Uterus (tissue), 4 donors: ENCODE data around the gene ABRAXAS1. TPM values are rescaled to one million over a fixed set of nuclear protein-coding genes. Genes with fewer than 3 reads are reported as not detected.

Experiments used
- DNase-seq, 2 donors: peaks; one replicate each; pipeline ENCODE4 v3.0.0-alpha.2; 2019 to 2020
- H3K27ac ChIP-seq, 2 donors: fragments of 200-600 bp; sonication (generic); 1 replicate in 1 of 2; 2 replicates in 1 of 2; pipeline ENCODE4 v1.5.1; 2016 to 2018
- H3K27me3 ChIP-seq, 2 donors: fragments of 200-600 bp; sonication (generic); one replicate each; pipeline ENCODE4 v1.5.1; 2018 to 2019; ENCODE audit warnings: control low read depth in 1 of 2
- H3K36me3 ChIP-seq, 2 donors: fragments of 200-600 bp; sonication (generic); one replicate each; pipeline ENCODE4 v1.5.1; 2019; ENCODE audit warnings: control low read depth in 1 of 2
- H3K4me1 ChIP-seq, 2 donors: fragments of 200-600 bp; sonication (generic); one replicate each; pipeline ENCODE4 v1.5.1; 2018 to 2019; ENCODE audit warnings: control low read depth in 1 of 2
- H3K4me3 ChIP-seq, 2 donors: fragments of 200-600 bp; sonication (generic); 1 replicate in 1 of 2; 2 replicates in 1 of 2; pipeline ENCODE4 v1.5.1; 2018 to 2019; ENCODE audit warnings: mild to moderate bottlenecking in 1 of 2
- H3K9me3 ChIP-seq, 2 donors: fragments of 200-600 bp; sonication (generic); one replicate each; pipeline ENCODE4 v1.5.1; 2019; ENCODE audit warnings: control low read depth in 1 of 2
- CTCF ChIP-seq, 4 experiments: fragments of 200-600 bp in 2 of 4; fragments of 450-650 bp in 2 of 4; sonication (generic) in 2 of 4; IDR thresholded peaks; one replicate each; pipeline ENCODE4 v1.5.1; 2016 to 2019; ENCODE audit warnings: antibody characterized with exemption in 4 of 4, mild to moderate bottlenecking in 2 of 4, moderate library complexity in 1 of 4
- POLR2A ChIP-seq, 2 donors: fragments of 450-650 bp; IDR thresholded peaks; one replicate each; pipeline ENCODE4 v1.6.1; 2016; ENCODE audit warnings: antibody characterized with exemption in 2 of 2, mild to moderate bottlenecking in 1 of 2, moderate library complexity in 1 of 2
- intact Hi-C: fragments of 100-400 bp; cut with DNase I; formaldehyde crosslinking; loops from one replicate; pipeline ENCODE4 v1.15.1; 2023; ENCODE audit warnings: low total_unique reads
- total RNA-seq, 4 donors: library from RNA; depleted of rRNA in 3 of 4; stranded (reverse); fragments of >200 nt in 3 of 4; gene quantifications; one replicate each; pipeline versions ENCODE4 v1.1.0 to v1.2.4, GENCODE V29; 2014 to 2023
- donor health status: DM: yes; HTN: yes; CAD: no.

Gene ABRAXAS1
- 10 to 100 TPM in 3 of 4 donors, 1 to 10 TPM in 1; 7.4 to 61.5 (median 29.3) TPM for total RNA-seq

DNA sequence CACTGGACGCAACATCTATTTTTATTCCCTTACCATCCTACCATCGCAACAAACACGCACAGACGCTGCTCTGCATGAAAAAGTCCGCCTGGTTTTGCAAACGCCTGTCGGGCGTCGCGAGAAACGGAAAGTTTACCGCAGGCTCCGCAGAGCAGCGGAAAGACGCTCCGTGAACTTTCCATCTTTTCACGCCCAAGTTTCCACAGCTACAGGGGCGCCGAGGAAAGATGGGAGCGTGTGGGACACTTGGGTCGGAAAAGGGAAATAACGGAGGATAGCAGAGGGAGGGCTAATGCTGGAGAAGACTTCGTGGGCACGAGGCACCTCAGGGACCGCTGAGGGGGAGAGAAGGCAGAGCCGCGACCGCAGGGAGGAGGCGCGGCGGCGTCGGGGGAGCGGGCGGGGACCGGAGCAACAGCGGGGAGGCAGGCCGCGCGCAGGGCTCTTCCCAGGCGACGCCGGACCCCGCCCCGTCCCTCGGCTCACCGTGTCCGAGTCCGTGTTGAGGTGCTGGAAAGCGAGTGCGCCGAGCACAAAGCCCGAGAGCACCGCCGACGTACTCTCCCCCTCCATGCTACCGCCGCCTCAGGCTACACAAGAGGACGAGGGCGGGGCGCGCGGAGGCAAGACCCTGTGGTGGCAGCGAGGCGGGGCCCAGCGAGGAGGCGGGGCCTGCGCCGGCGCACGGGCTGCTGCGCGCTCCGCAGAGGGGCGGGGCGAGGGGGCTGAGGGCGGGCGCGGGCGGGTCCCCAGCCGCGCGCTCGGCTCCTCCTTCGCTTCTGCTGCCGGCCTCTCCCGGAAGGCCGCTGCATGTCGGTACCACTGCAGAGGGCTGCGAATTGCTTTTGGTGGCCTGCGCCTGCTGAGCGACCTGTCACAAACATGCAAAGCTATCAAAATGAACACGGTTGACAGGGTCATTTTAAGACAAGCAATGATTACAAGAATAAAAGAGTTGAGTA lies at the start of gene ABRAXAS1:
Gene ABRAXAS1 (minus strand): TSS at position 601 of the 962 bp plus-strand sequence. CDS start 28 bp downstream, at position 573.
- peak in 1 of 4 experiments; percentile 10 for TF ChIP-seq CTCF (IDR thresholded peaks at IDR 0.05)
- TF ChIP-seq POLR2A (IDR thresholded peaks at IDR 0.05): peak; percentile 94 to 97
- H3K36me3 ChIP-seq: no peaks in the 10 kb centered on the region
- intact Hi-C loops: no loop called here

GRCh38 chr4:83527671-83528070 lies 42.8 kb upstream of the ABRAXAS1 start:
- no peaks in the 10 kb centered on the region for H3K36me3 ChIP-seq
- H3K9me3 ChIP-seq: no peaks in the 10 kb centered on the region
- intact Hi-C loops: no loop called here
- TF ChIP-seq POLR2A (IDR thresholded peaks at IDR 0.05) (no peak), CTCF (IDR thresholded peaks at IDR 0.05) (no peak)
- no peaks in the 10 kb centered on the region for H3K4me1 ChIP-seq
- no peak for DNase-seq
- H3K27me3 ChIP-seq: no peaks in the 10 kb centered on the region
- no peak overlapping the region for H3K4me3 ChIP-seq
- H3K27ac ChIP-seq: no peak overlapping the region

More for the DNA sequence above, at the start of gene ABRAXAS1:
- DNase-seq: peak; percentile 94
- Histone ChIP-seq H3K4me1 (no peaks in the 10 kb centered on the region), H3K27me3 (no peaks in the 10 kb centered on the region), H3K4me3 (peak within 1 kb of the TSS; percentile 63 to 78), H3K9me3 (no peaks in the 10 kb centered on the region), H3K27ac (peak within 1 kb of the TSS; percentile 87 to 91)

DNA sequence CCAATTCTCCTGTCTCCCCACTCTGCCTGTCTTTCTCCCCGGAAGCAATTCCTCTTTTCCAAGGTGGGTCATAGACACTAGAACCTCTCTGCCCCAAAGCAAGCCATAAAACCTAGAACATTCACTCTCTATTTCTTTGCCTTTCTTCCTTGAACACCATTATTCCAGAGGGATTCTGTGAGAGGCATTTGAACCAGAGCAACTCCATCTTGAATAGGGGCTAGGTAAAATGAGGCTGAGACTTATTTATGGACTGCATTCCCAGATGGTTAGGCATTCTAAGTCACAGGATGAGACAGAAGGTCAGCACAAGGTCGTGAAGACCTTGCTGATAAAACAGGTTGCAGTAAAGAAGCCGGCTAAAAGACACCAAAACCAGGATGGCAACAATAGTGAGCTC lies 37.3 kb upstream of the ABRAXAS1 start:
- no peak overlapping the region for H3K27ac ChIP-seq
- H3K4me3 ChIP-seq: no peak overlapping the region
- no peaks in the 10 kb centered on the region for H3K9me3 ChIP-seq
- no peaks in the 10 kb centered on the region for H3K36me3 ChIP-seq
- no peaks in the 10 kb centered on the region for H3K4me1 ChIP-seq
- intact Hi-C loops: no loop called here
- no peaks in the 10 kb centered on the region for H3K27me3 ChIP-seq
- no peak for TF ChIP-seq POLR2A (IDR thresholded peaks at IDR 0.05)
- TF ChIP-seq CTCF (IDR thresholded peaks at IDR 0.05): no peak
- DNase-seq: no peak

- DNase-seq: no peak
- TF ChIP-seq POLR2A (IDR thresholded peaks at IDR 0.05): no peak
- TF ChIP-seq CTCF (IDR thresholded peaks at IDR 0.05): no peak
- no peaks in the 10 kb centered on the region for H3K27me3 ChIP-seq
- no peak overlapping the region for H3K27ac ChIP-seq
- intact Hi-C loops: no loop called here
- no peaks in the 10 kb centered on the region for H3K4me1 ChIP-seq
- no peak overlapping the region for H3K4me3 ChIP-seq
- H3K36me3 ChIP-seq: no peaks in the 10 kb centered on the region
- no peaks in the 10 kb centered on the region for H3K9me3 ChIP-seq
Measured at GRCh38 chr4:83516042-83516772, 31.3 kb upstream of the ABRAXAS1 start.

DNA sequence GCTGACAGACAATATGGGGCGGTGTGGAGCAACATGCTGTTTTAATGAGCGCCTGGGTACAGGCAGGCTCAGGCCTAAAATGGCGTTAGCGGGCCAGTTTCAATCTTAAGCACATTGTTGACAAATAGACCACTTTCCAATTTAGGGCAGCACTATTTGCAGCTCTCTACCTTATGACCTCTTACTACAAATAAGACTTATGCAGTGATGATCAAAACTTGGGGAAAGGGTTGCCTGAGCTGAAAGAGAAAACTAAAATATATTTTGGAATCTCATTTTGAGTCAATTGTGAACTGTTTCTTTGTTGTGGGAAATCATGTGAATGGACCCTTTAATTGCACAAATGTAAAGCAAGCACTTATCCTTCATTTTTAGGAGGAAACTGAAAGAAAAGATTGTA lies 25.5 kb upstream of the ABRAXAS1 start:
- no peaks in the 10 kb centered on the region for H3K9me3 ChIP-seq
- TF ChIP-seq POLR2A (IDR thresholded peaks at IDR 0.05) (no peak), CTCF (IDR thresholded peaks at IDR 0.05) (no peak)
- no peaks in the 10 kb centered on the region for H3K36me3 ChIP-seq
- no peak overlapping the region for H3K27ac ChIP-seq
- no peak overlapping the region for H3K4me3 ChIP-seq
- H3K4me1 ChIP-seq: no peaks in the 10 kb centered on the region
- DNase-seq: no peak
- no peaks in the 10 kb centered on the region for H3K27me3 ChIP-seq
- intact Hi-C loops: no loop called here
